ENCODE results near the gene ANKRD6. TPM values are rescaled to one million over a fixed set of nuclear protein-coding genes. Genes with fewer than 3 reads are reported as not detected.
"Not testable (repeated sequence)": the region's sequence is repeated elsewhere in the genome, so short reads cannot be mapped to it uniquely, and the experiment has no call there.

The ANKRD6 gene
- 0.48 and 4.0 TPM in 2 replicates for total RNA-seq
- 0.21 TPM for polyA plus RNA-seq (2012)

DNA sequence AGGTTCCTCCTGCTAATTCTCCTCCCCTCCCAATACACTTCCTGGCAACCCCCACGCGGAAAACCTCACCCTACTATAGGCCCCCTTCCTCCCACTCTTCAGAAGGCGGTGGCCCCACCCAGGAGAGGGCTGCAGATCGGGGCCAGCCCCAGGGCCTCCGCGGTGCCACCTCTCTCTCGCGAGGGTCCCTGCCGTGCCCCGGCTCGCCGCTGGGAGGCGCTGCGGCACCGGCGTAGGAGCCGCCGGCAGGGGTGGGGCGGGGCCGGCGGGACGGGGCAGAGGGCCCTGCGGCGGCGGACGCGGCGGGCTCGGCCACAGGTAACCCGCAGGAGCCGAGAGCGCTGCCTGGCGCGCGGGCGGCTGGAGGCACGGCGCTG is at the start of gene ANKRD6:
Gene ANKRD6, plus strand, starts transcription at position 278 of the 377 bp plus-strand sequence. CDS start 133,825 bp downstream, outside the sequence.
- DNase-seq (ENCODE audit: low read depth), result peak; percentile 45

DNA sequence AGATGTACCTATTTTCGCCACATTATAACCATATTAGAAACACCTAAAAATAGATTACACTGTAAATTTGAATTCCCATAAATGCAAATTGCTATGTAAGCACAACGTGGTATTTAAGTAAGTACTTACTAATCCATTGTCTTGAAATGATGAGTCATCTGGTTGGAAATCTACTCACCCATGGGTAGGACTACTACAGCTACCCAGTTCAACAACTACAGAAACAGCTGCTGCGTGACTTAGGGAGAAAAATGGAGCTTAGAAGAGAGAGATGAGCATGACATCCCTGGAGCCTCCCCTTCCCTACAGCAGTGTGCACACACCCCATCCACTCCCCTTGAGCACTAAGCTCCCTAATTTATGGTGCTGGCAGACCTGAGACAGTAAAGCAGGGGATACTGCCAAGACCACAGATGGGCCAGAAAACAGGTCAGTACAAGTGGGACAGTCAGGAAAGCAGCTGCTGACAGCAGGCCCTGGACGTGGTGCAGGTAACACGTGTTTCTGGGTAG is 47.7 kb upstream of the ANKRD6 start:
- peak; percentile 70 for DNase-seq (ENCODE audit: low read depth)

DNA sequence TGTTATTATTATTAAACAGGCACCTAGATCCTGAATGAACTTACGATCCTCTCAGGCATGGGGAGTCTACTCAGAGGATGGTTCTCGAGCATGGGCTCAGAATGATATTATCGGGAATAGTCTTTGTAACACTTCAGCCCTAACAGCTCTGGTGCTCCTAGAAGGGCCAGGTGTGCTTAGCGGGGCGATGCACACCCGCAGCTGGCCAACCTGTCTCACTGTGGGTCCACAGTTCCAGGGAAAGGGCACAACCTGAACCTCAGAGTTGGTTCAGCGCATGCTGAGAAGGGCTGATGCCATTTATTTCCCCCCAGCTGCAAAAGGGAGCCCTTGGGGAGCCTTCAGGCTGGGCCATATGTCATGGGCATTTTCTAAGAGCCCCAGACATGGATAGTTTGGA is 47.1 kb upstream of the ANKRD6 start:
- no peak for DNase-seq (ENCODE audit: low read depth)

- DNase-seq (ENCODE audit: low read depth), result no peak
Measured at GRCh38 chr6:89386917-89387491, 45.9 kb upstream of the ANKRD6 start.

GRCh38 chr6:89387516-89388201 is 45.3 kb upstream of the ANKRD6 start:
- no peak for DNase-seq (ENCODE audit: low read depth)

GRCh38 chr6:89388846-89389245 is 44.1 kb upstream of the ANKRD6 start:
- DNase-seq (ENCODE audit: low read depth), result no peak

DNA sequence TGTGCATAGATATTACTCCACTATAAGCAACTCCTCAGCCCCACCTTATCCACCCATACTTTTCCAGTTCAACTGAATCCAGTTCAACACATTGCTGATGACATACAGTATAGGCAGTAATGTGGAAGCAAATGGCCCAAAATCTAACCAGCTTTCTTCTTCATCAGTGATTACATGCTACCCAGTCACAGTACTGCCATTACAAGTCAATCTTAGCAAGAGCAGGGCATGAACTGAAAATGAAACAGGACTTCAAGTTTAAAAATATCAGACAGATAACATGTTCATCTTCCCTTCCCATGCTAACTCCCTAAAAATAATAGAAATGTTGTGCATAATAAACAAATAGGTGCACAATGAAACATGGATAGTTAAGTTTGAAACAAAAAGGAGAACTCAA is 40.1 kb upstream of the ANKRD6 start:
- DNase-seq (ENCODE audit: low read depth), result no peak

GRCh38 chr6:89393659-89394058 is 39.3 kb upstream of the ANKRD6 start:
- DNase-seq (ENCODE audit: low read depth), result no peak

GRCh38 chr6:89397884-89398283 is 35.1 kb upstream of the ANKRD6 start:
- not testable (repeated sequence) for DNase-seq (ENCODE audit: low read depth)

DNA sequence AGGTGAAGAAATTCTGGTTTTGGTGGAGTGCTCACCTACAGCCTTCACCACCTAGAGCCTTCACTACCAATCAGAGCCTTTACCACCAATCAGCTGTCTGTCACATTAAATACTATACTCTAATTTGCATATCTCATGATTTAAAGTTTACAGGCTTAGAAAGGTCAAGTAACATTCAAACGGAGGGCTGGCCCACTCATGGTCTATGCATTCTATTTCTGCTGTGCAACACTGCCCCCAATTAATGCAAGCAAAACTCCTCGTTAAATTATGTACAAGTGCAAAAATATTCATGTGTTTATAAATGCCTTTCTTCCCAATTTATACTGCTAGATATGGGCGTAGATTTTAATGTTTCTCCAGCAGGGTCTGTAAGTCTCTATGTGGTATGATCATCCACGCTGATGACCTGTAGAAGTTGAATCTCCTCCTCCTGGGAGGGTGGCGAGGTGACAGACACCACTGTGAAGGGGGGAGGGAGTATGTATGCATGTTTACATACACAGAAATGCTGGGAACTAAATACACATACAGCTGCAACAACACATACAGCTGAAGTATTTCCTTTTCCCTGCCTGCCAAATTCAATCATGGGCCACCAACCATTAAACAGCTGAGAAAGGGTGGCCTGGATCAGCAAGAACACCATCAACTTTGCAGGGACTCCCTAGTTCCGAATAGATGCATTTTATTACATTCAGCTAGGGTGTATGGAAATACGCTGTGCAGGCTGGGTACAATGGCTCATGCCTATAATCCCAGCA is 34.0 kb upstream of the ANKRD6 start:
- DNase-seq (ENCODE audit: low read depth), result no peak

DNA sequence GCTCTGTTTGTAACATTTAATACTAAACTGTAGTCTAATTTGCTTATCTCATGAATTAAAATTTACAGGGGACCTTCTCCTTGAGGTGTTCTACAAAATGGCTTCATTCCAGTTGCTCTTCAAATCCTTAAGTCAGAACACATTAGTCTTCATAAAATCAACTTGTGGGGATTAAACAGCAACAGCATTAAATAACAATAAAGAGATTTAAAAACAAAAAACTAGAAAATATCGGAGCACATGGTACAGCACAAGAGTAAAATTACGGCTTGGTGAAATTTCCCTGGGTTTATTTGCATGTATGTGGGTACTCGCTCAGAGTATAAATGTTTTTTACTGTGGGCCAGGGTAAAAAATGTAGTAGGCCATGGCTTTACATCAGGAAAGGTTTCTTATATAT is 32.9 kb upstream of the ANKRD6 start:
- DNase-seq (ENCODE audit: low read depth), result no peak

GRCh38 chr6:89400912-89401399 is 32.0 kb upstream of the ANKRD6 start:
- no peak for DNase-seq (ENCODE audit: low read depth)

GRCh38 chr6:89402776-89403175 is 30.2 kb upstream of the ANKRD6 start:
- DNase-seq (ENCODE audit: low read depth), result no peak

DNA sequence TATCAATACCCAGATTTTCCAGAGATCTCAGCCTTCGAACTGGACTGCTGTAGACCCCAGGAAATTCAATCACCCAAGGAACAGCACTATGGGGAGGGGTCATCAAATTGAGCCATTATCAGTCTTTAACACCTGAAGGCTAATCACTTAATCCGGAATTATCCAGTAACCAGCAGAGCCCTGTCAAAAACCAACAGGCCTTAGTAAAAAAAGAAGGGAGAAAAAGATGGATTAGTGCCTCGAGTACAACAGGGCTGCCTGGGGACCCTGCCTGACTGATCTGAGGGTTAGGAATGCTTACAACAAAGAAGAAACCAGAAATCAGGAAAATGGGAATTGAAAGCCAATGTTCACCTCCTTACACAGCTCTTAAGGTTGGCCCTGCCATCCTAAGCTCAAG is 28.4 kb upstream of the ANKRD6 start:
- no peak for DNase-seq (ENCODE audit: low read depth)

DNA sequence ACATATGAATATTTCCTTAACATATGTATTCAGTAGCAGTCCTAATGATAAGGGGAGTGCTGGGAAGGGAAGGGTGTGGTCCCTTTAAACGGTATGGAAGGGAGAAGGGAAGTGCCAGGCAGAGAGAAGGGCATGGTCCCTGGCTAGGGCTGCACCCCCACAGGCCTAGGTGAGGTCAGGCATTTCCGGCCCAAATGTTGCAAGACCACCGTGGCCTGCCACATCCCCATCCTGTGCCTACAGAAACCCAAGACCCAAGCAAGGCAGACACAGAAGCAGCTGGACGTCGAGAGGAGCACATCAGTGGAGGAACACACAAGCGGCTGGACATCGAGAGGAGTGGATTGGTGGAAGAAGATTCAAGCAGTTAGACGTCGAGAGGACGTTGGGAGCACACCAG is 26.8 kb upstream of the ANKRD6 start:
- no peak for DNase-seq (ENCODE audit: low read depth)

DNA sequence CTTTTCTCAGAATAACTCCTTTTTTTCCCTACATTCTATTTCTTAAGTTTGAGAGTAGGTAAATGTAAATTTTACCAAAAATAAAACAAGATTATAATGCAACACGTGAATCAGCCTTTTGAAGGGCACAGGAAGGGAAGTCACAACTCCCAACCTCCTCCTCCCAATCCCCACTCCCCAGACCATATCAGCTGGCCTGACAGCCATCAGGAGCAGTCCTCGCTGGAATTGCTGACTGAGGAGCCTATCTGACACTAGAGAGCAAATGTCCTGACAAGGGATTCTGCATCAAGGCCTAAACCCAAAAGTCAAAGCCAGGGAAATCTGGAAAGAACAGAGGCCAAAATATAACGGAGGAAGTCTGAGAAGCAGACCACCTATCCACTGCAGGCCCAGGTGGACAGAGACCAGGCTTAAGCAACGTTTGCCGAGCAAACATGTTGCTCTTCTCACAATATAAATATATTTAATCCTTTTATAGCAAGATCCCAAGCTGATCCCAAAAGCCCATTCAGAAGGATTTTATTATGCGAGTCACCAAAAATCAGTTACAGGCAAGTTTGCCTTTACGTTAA is 23.4 kb upstream of the ANKRD6 start:
- DNase-seq (ENCODE audit: low read depth), result no peak

DNA sequence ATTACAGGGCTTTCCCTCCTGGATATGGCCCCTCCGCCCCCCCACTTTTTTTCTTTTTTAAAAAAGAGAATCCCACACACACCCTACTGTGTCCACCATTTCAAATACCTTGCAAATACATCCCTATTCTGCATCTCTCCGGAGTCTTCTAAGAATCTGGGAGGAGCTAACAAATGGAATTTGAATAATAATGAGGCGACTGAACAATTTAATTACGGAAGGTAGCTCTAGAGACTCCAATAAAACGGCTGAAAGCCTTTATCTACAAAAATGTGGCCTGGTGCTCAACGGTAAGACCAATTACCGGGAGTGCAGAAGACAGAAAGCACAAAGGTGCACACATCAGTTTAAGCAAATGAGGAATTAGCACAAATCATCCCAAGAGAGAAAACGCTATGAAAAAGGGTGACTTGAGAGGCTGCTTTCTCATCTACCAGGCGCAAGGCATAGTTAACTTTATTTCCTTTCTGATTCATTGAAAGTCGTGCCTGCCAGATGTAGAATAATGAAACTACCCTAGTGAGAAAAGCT is 22.7 kb upstream of the ANKRD6 start:
- no peak for DNase-seq (ENCODE audit: low read depth)

GRCh38 chr6:89410788-89411144 is 22.2 kb upstream of the ANKRD6 start:
- DNase-seq (ENCODE audit: low read depth), result no peak

DNA sequence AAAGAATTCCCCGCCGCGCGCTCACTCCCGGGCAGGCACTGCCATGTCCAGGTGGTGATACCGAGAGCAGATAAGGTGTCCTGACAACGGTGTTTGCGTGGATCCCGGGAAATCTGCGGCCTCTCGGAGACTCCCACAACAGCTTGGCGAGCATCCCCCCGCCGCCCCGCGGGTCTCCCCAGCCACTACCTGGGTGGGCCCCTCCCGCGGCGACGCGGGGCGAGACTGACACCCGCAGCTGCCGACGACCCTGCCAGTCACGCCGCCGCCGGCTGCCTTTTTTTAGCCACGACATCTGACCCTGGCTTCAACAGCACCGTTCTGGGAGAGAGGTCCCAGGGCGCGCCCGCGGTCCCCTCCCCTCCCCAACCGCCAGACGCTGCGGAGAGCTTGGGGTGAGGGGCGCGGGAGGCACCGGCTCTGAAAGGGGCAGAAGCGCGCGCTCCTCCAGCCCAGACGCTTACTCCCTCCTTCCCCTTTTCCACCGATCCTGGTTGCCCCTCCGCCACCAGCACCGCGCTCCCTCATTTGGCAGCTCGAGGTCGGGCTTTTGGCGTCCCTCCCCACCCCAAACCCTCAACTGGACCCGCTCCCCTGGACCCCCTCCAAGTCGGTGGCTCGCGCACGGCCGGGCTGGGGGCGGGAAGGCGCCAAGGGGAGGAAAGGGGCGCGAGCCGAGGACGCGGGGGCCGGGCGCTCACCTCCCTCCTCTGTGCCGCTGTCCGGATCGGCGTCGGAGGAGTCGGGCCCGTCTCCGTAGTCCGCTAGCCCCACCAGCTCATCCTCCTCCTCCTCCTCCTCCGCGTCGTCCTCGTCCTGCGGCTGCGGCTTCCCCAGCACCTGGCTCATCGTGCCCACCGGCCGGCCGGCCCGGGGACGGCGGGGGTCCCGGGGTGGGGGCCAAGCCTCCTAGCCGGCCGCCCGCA is 21.5 kb upstream of the ANKRD6 start:
- DNase-seq (ENCODE audit: low read depth), result peak; percentile 45

Data from myocyte (in vitro differentiated cells).